ENCODE data around the gene MED13.
"Not testable (repeated sequence)": the region's sequence is repeated elsewhere in the genome, so short reads cannot be mapped to it uniquely, and the experiment has no call there.

Gene MED13

DNA sequence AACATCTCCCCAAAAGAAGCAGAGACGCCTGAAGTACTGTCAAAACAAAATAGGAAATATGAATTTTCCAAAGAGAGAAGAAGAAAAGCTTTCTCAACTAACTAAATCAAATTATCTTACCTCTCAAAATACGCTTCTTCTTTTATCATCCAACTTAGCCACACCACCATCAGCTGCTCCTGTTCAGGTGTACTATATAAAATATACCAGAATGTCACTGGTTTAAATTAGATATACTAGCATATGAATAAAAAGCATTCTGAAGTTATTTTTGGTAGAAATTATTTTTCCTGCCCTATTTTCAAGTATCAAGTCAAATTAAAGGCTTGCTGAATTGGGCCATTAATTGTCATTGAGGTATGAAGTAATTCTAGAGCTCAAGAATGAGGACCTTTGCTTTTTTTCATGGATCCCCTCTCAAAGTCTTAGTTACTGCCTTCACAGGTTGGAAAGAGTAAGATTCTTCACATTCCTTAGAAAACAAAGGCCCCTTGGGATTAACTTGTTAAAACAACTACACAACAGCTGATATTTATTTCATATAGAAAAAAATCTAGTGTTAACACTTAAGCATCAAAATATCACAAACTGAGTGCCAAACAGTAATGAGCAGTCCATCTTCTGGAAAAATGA lies 167.4 kb downstream of the MED13 start:
- DNase-seq, result no peak

DNA sequence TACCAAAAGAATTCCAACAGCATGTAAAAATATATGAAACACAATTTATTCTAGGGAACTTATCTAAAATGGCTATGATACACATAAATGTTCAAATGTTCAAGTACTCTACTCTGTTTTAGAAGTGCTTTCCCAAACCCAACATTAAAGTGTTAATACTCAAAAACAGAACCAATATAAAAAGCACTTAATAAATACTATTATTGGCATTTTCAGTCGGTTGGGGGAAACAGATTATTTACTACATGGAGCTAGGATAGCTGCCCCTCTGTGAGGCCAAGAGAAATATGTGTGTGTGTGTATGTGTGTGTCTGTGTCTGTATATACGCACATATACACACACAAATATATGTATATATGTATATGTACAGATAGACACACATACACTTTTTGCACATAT lies 169.7 kb downstream of the MED13 start:
- DNase-seq, result no peak

DNA sequence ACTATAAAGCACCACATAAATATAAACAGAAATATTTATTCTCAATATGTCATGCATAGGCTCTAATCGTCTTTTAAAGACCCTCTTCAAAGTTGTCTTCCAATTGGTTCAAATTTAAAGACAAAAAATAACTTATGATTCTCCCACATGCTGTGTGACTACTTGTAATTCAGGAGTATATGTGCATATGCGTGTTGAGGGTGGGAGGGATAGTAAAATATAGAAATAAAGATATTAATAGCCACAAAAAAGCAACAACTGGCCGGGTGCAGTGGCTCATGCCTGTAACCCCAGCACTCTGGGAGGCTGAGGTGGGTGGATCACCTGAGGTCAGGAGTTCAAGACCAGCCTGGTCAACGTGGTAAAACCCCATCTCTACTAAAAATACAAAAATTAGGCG lies 170.8 kb downstream of the MED13 start:
- DNase-seq, result not testable (repeated sequence)

Measured in stimulated activated CD4-positive, alpha-beta T cell treated with anti-CD3 and anti-CD28 coated beads, Interleukin-4, amount 100 ng/mL, for 4 hours (primary cell).